22Rv1 (cell line): ENCODE measurements around the gene CFAP65.
A peak's percentile ranks its signal among the peaks of the same experiment; 100 is the strongest.

Experiments
- H3K27ac ChIP-seq: fragments of 450-650 bp; 2 replicates; pipeline ENCODE4 v1.5.1; 2017
- ZFX ChIP-seq: fragments of 450-650 bp; IDR thresholded peaks from 2 replicates; pipeline ENCODE4 v1.6.1; 2017; ENCODE audit warnings: antibody characterized with exemption, borderline replicate concordance
- TF ChIP-seq, protein P1 (sequence below): fragments of 450-650 bp; IDR thresholded peaks from 2 replicates; pipeline ENCODE4 v1.5.1; 2017; ENCODE audit warnings: mild to moderate bottlenecking

Gene CFAP65

DNA sequence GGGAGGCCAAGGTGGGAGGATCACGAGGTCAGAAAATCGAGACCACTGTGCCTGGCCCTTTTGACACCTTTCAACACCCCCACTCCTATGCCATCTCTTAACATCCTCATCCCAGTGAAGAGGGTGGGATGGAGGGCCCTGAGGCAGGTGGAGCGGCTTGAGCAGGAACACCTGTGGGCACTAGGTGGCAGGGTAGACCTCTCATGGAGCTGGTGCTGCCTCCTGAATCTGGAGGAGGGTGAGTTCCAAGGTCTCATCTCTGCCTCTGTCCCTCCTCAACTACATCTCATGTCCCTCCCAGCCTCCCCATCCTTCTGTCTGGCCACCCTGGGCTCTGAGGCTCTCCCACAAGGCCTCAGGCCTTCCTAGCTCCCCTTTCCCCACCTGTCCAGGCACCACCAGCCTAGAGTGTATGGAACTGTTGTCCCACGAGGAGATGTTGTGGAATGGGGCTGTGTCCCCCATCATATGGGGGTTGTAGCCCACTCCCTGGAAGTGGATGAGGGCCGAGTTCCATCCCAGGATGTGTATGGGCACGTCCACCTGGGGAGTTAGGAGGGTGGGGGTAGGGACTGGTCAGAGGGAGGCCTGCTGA lies 31.1 kb downstream of the CFAP65 start:
- TF ChIP-seq ZFX: no peak
- TF ChIP-seq, protein P1, sequence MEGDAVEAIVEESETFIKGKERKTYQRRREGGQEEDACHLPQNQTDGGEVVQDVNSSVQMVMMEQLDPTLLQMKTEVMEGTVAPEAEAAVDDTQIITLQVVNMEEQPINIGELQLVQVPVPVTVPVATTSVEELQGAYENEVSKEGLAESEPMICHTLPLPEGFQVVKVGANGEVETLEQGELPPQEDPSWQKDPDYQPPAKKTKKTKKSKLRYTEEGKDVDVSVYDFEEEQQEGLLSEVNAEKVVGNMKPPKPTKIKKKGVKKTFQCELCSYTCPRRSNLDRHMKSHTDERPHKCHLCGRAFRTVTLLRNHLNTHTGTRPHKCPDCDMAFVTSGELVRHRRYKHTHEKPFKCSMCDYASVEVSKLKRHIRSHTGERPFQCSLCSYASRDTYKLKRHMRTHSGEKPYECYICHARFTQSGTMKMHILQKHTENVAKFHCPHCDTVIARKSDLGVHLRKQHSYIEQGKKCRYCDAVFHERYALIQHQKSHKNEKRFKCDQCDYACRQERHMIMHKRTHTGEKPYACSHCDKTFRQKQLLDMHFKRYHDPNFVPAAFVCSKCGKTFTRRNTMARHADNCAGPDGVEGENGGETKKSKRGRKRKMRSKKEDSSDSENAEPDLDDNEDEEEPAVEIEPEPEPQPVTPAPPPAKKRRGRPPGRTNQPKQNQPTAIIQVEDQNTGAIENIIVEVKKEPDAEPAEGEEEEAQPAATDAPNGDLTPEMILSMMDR: peak; percentile 81
- no peak overlapping the region for H3K27ac ChIP-seq

DNA sequence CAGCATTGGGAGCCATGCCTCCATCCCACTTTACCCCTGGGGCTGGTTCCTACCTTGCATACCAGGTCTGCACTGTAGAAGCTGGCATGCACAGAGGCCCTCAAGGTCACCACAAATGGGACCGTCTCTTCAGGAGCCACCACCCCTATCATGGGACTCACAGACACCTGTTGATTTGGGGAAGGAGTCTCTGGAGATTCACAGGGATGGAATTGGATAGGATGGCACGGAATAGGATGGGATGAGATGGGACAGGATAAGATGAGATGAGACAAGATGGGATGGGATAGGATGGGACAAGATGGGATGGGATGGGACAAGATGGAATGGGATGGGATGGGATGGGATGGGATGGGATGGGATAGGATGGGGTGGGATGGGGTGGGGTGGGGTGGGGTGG lies 32.0 kb downstream of the CFAP65 start:
- no peak for TF ChIP-seq ZFX
- TF ChIP-seq, protein P1: no peak
- H3K27ac ChIP-seq: no peak overlapping the region

DNA sequence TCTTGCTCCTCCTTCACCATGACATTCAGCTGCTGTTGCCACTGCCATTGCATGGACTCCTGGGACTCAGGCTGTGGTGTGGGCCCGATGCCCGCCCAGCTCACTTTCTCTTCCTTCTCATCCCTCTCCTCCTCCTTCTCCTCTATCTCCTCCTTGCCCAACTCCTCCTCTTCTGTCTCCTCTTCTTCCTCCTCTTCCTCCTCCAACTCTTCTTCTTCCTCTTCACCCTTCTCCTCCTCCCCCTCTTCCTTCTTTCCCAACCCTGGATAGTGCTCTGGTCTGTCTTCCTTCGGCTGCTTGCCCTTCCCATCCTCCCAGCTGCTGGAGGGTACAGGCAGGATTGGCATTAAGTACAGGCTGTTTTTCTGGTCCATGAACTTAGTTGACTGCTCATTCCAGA lies 37.3 kb downstream of the CFAP65 start:
- TF ChIP-seq, protein P1: no peak
- no peak for TF ChIP-seq ZFX
- H3K27ac ChIP-seq: no peak overlapping the region

DNA sequence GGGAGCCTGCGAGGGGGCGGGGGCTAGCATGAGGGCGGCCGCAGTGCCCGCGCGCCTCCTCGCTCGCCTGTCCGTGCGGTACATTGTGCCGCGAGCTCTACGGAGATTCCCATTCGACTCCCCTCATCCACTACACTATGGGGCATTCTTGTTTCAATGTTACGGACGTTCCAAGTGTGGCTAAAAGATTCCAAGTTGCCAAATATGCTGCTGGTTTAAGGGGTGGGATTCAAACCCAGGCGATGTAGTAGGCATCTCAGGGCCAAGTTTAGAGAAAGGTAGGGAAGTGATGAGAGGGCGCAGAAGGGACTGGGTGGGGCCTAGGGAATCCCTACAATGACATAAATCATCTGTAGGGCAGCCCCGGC lies 38.1 kb downstream of the CFAP65 start:
- peak overlapping the region; percentile 91 for H3K27ac ChIP-seq
- TF ChIP-seq ZFX: no peak
- TF ChIP-seq, protein P1: no peak; the same call in none of the 2 replicates

DNA sequence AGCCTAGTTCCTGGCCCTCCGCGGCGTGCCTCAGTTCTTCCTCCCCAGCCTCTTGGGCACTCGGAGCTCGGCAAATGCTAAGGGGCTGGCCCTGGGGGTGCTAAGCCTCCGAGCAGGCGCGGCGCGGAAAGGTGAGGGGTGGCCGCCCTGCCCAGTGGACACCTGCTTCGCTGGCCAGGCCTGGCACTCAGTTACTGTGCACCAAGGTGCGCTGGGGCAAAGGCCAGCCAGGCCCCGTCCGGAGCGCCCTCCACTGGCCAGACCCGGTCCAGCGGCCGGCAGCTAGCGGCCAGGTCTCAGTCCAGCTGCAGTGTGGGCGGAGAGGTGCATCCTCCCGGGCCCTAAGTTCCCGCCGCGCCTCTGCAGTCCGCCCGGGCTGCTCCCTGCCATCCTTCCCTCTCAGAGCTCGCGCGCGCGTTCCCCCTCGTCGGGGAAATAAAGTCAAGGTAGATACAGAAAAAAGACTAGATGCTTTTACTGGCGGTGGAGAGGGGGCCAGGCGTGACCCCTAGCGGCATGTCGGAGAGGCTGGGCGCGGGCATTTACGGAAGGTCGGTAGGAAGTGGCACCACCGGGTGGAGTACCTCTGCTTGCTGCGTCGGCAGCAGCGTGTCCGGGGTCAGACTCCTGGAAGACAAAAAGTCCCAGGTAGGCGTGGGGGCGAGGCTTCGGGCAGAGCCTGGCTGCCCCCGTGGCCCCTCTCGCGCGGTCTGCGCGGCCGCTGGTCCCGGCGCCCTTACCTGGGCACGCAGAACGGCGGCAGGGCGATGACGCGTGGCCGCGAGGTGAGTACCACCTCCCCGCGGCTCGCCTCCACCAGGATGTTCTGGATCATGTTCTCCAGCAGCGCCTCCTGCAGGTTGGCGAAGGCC lies 38.7 kb downstream of the CFAP65 start:
- H3K27ac ChIP-seq: peak overlapping the region; percentile 91
- TF ChIP-seq, protein P1: peak; percentile 91
- no peak for TF ChIP-seq ZFX

DNA sequence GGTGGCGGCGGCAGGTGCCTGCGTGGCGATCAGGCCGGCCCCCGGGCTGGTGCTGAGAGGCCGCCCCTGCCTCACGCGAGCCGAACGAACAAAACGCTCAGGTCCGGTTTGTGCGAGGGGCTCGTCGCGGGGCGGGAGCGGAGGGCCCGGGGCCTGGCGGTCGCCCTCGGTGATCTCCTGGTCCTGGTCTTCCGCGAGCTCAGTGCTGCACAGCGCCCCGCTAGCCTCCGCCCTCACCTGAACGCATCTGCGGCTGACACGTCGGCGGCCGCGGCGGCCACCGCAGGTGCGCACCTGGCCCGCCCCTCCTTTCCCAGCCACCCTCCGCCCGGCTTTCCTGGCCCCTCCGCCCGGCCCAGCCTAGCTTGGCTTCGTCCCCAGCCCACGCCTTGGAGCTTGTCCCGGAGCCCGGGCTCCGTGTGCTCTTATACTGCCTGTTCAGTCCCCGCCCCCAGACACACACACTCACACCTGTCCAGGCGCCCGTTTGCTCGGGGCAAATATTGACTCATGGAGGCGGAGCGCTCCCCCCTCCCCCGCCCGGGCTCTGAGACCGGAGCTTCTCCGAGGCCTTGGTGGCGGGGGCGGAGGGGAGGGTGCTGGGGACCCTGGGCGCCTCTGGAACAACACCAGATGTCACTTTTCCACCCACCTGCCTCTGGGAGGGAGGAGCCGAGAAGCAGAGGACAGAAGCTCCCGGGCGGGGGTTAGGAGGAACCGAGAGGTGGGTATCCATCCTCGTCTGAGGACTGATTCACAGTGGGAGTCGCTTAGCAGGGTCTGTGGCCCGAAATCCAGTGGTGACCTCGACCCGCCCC lies 39.5 kb downstream of the CFAP65 start:
- peak overlapping the region; percentile 91 for H3K27ac ChIP-seq
- TF ChIP-seq, protein P1: no peak
- no peak for TF ChIP-seq ZFX
